IMR-90 (cell line): ENCODE measurements around the gene DEAF1. TPM values are rescaled to one million over a fixed set of nuclear protein-coding genes. Genes with fewer than 3 reads are reported as not detected.

Source experiments
- ATAC-seq: fragments of 200-7000 bp; cut with Tn5 transposase; 2 replicates; pipeline ENCODE4 v1.9.1; 2020; ENCODE audit warnings: low read depth, mild to moderate bottlenecking, moderate library complexity
- BruUV-seq: library from RNA; stranded (reverse); fragments of 400-500 nt; replicated peaks from 2 replicates; lab custom pipeline; 2021; lab: Mats Ljungman, UMichigan
- CTCF ChIA-PET: fragments of 300-600 bp; formaldehyde crosslinking; extraction: SDS; loops from one replicate; lab custom pipeline; 2021; ENCODE audit warnings: antibody characterized with exemption; lab: Yijun Ruan, JAX
- POLR2A ChIA-PET: fragments of 300-600 bp; sonication (Branson Sonifier 250); formaldehyde crosslinking; loops from one replicate; lab custom pipeline; 2022; ENCODE audit warnings: antibody characterized with exemption; ENCODE audit not compliant: unreplicated experiment; lab: Charles Lee
- DNase-seq: peaks from one replicate; pipeline ENCODE4 v3.0.0; 2013
- H2AFZ ChIP-seq: replicated peaks from 2 replicates; pipeline ENCODE3; 2013; ENCODE audit warnings: low read length, mild to moderate bottlenecking; ENCODE audit not compliant: poor library complexity
- H2AK5ac ChIP-seq: 2 replicates; pipeline ENCODE4 v1.6.1; 2013; ENCODE audit warnings: low read depth, low read length, inconsistent platforms
- H2AK9ac ChIP-seq: replicated peaks from 2 replicates; pipeline ENCODE3; 2013; ENCODE audit warnings: mild to moderate bottlenecking, low read depth, low read length, moderate library complexity; ENCODE audit not compliant: poor library complexity
- H2BK120ac ChIP-seq: 2 replicates; pipeline ENCODE4 v1.6.1; 2013; ENCODE audit warnings: low read depth, low read length, inconsistent platforms
- H2BK15ac ChIP-seq: 3 replicates; pipeline ENCODE4 v1.6.1; 2013; ENCODE audit warnings: low read depth, low read length, inconsistent platforms
- H2BK20ac ChIP-seq: 2 replicates; pipeline ENCODE4 v1.6.1; 2013; ENCODE audit warnings: low read depth, mild to moderate bottlenecking, inconsistent platforms, low read length, moderate library complexity
- H2BK5ac ChIP-seq: 2 replicates; pipeline ENCODE4 v1.6.1; 2013; ENCODE audit warnings: mild to moderate bottlenecking, low read depth, low read length, inconsistent platforms; ENCODE audit not compliant: poor library complexity, severe bottlenecking
- H3K14ac ChIP-seq: replicated peaks from 2 replicates; pipeline ENCODE4 v1.6.1; 2013; ENCODE audit warnings: low read depth, low read length, inconsistent platforms
- H3K18ac ChIP-seq: 2 replicates; pipeline ENCODE4 v1.6.1; 2013; ENCODE audit warnings: low read depth, low read length, control low read depth
- H3K23ac ChIP-seq: 2 replicates; pipeline ENCODE4 v1.6.1; 2013; ENCODE audit warnings: low read depth, low read length, inconsistent platforms
- H3K27ac ChIP-seq: 2 replicates; pipeline ENCODE4 v1.5.1; 2013; ENCODE audit warnings: mild to moderate bottlenecking, control low read depth, low read length; ENCODE audit not compliant: insufficient read depth
- H3K27me3 ChIP-seq: 2 replicates; pipeline ENCODE4 v1.6.1; 2013; ENCODE audit warnings: low read length; ENCODE audit not compliant: control insufficient read depth, insufficient read depth
- H3K36me3 ChIP-seq: 2 replicates; pipeline ENCODE4 v1.6.1; 2013; ENCODE audit warnings: low read length, mixed read lengths; ENCODE audit not compliant: control insufficient read depth, insufficient read depth
- H3K4ac ChIP-seq: 2 replicates; pipeline ENCODE4 v1.6.1; 2013; ENCODE audit warnings: low read depth, low read length, inconsistent platforms
- H3K4me1 ChIP-seq: 2 replicates; pipeline ENCODE4 v1.6.1; 2013; ENCODE audit warnings: low read length, mixed read lengths; ENCODE audit not compliant: control insufficient read depth, insufficient read depth
- H3K4me2 ChIP-seq: 2 replicates; pipeline ENCODE4 v1.6.1; 2013; ENCODE audit warnings: low read depth, mild to moderate bottlenecking, control low read depth, low read length, moderate library complexity
- H3K4me3 ChIP-seq: 2 replicates; pipeline ENCODE4 v1.5.1; 2013; ENCODE audit warnings: low read depth, mild to moderate bottlenecking, control low read depth, low read length, moderate library complexity; ENCODE audit not compliant: insufficient read depth
- H3K56ac ChIP-seq: 2 replicates; pipeline ENCODE4 v1.6.1; 2013; ENCODE audit warnings: low read length, inconsistent platforms; ENCODE audit not compliant: insufficient read depth; ENCODE audit errors: extremely low read depth
- H3K79me1 ChIP-seq, 2 experiments: 2 replicates each; pipeline ENCODE4 v1.6.1; 2013; ENCODE audit warnings: low read length in 2 of 2, inconsistent platforms in 1 of 2, low read depth in 1 of 2
- H3K9ac ChIP-seq: 2 replicates; pipeline ENCODE4 v1.6.1; 2013; ENCODE audit warnings: low read depth, low read length, control low read depth
- H3K9me1 ChIP-seq: 2 replicates; pipeline ENCODE4 v1.6.1; 2013; ENCODE audit warnings: low read length, inconsistent platforms; ENCODE audit not compliant: insufficient read depth
- H3K9me3 ChIP-seq: 2 replicates; pipeline ENCODE4 v1.6.1; 2013; ENCODE audit warnings: low read length; ENCODE audit not compliant: control insufficient read depth, insufficient read depth
- H4K20me1 ChIP-seq: 2 replicates; pipeline ENCODE4 v1.6.1; 2013; ENCODE audit warnings: low read length, inconsistent platforms; ENCODE audit not compliant: insufficient read depth
- H4K5ac ChIP-seq: 2 replicates; pipeline ENCODE4 v1.6.1; 2013; ENCODE audit warnings: mild to moderate bottlenecking, low read depth, low read length, control low read depth
- H4K8ac ChIP-seq, 2 experiments: 2 replicates each; pipeline ENCODE4 v1.6.1; 2013; ENCODE audit warnings: low read depth in 2 of 2, low read length in 2 of 2, control low read depth in 1 of 2, inconsistent platforms in 1 of 2
- H4K91ac ChIP-seq: 2 replicates; pipeline ENCODE4 v1.6.1; 2013; ENCODE audit warnings: low read depth, low read length, inconsistent platforms; ENCODE audit not compliant: insufficient read depth
- CHD1 ChIP-seq: IDR thresholded peaks from 2 replicates; pipeline ENCODE4 v1.6.1; 2012; ENCODE audit warnings: low read depth, low read length, improper control_type of control experiment
- CTCF ChIP-seq: conservative IDR thresholded peaks from 2 replicates; pipeline ENCODE4 v1.5.1; 2012; ENCODE audit warnings: mild to moderate bottlenecking, low read depth, low read length, improper control_type of control experiment
- ELK1 ChIP-seq: fragments of 150-350 bp; IDR thresholded peaks from 2 replicates; pipeline ENCODE4 v1.6.1; 2016; ENCODE audit warnings: low read depth, mild to moderate bottlenecking, low read length, moderate library complexity, borderline replicate concordance
- FOS ChIP-seq: fragments of 150-350 bp; IDR thresholded peaks from 2 replicates; pipeline ENCODE4 v1.6.1; 2016; ENCODE audit warnings: low read depth, low read length
- MAZ ChIP-seq: IDR thresholded peaks from 2 replicates; pipeline ENCODE4 v1.6.1; 2012; ENCODE audit warnings: low read depth, mild to moderate bottlenecking, low read length, improper control_type of control experiment, moderate library complexity, borderline replicate concordance
- MXI1 ChIP-seq: IDR thresholded peaks from 2 replicates; pipeline ENCODE4 v1.6.1; 2012; ENCODE audit warnings: low read depth, mild to moderate bottlenecking, low read length, moderate library complexity, borderline replicate concordance
- NFE2L2 ChIP-seq: fragments of 150-350 bp; IDR thresholded peaks from 2 replicates; pipeline ENCODE4 v1.6.1; 2016; ENCODE audit warnings: low read depth, mild to moderate bottlenecking, low read length
- POLR2A ChIP-seq: IDR thresholded peaks from 2 replicates; pipeline ENCODE4 v1.6.1; 2012; ENCODE audit warnings: mild to moderate bottlenecking, low read depth, low read length
- WGBS, 2 experiments: methylation state at CpG; one replicate each; pipeline versions ENCODE4 v1.1.5 to v1.1.7; 2013; ENCODE audit warnings: missing lambda C conversion rate in 2 of 2; ENCODE audit not compliant: insufficient read length in 1 of 2; ENCODE audit errors: extremely low coverage in 2 of 2; 5-methylcytosine and 5-hydroxymethylcytosine counted together
- dilution Hi-C: fragments of 300-500 bp; cut with HindIII; formaldehyde crosslinking; loops from one replicate; pipeline ENCODE4 v1.14.3; 2018; ENCODE audit warnings: low sequenced_read_pairs; ENCODE audit not compliant: unreplicated experiment
- in situ Hi-C: fragments of 300-500 bp; cut with MboI; formaldehyde crosslinking; loops from 3 replicates; pipeline ENCODE4 v1.14.3; 2019; ENCODE audit warnings: low sequenced_read_pairs, inconsistent platforms, mixed read lengths
- intact Hi-C: fragments of 100-400 bp; cut with micrococcal nuclease; formaldehyde crosslinking; loops from 2 replicates; pipeline ENCODE4 v1.10.0; 2022
- polyA plus RNA-seq, 3 experiments: library from polyadenylated mRNA; depleted of rRNA; stranded (reverse); fragments of >200 nt; gene quantifications; 2 replicates each; pipeline ENCODE4 v1.2.3, GENCODE V29; 2012; ENCODE audit warnings: low replicate concordance in 1 of 3
- total RNA-seq: library from RNA; depleted of rRNA; stranded (reverse); fragments of >200 nt; gene quantifications from 2 replicates; pipeline ENCODE4 v1.2.3, GENCODE V29; 2012

The DEAF1 gene
- total and polyA plus RNA-seq, 2 of the 4 experiments (the other 2 are of a cell fraction) = 22.9 to 31.6 TPM

GRCh38 chr11:707817-708420 lies 12.9 kb upstream of the DEAF1 start:
- Histone ChIP-seq H4K5ac (peak overlapping the region; percentile 78; the same call in 1 of the 2 replicates), H2AFZ (peak overlapping the region; percentile 78), H3K56ac (no peak overlapping the region), H3K4me2 (no peak overlapping the region), H4K91ac (peak overlapping the region; percentile 74; the same call in 1 of the 2 replicates), H3K23ac (no peak overlapping the region), H3K27me3 (no peaks in the 10 kb centered on the region), H3K18ac (no peak overlapping the region; the same call in 1 of the 2 replicates), H2BK15ac (no peak overlapping the region; the same call in 2 of the 3 replicates), H2BK20ac (no peak overlapping the region), H3K36me3 (peaks cover 6% of the 10 kb centered on the region; the same call in 1 of the 2 replicates), H2BK120ac (0 out of 2 replicates have a peak overlapping the region, but pooled peaks have one; percentile 8), H3K4me1 (peaks cover 21% of the 10 kb centered on the region), H2AK9ac (peak overlapping the region; percentile 86), H3K4me3 (no peak overlapping the region), H3K9ac (0 out of 2 replicates have a peak overlapping the region, but pooled peaks have one; percentile 68), H4K8ac (no peak overlapping the region; a peak in 1 of 4 replicates), H3K9me3 (no peaks in the 10 kb centered on the region), H3K9me1 (peaks cover 13% of the 10 kb centered on the region), H4K20me1 (no peaks in the 10 kb centered on the region), H2BK5ac (no peak overlapping the region), H3K27ac (no peak overlapping the region), H3K79me1 (peaks cover 0 to 43% of the 10 kb centered on the region in 2 experiments), H2AK5ac (peak overlapping the region; percentile 95; the same call in 1 of the 2 replicates), H3K14ac (no peak overlapping the region), H3K4ac (no peak overlapping the region; the same call in 1 of the 2 replicates)
- POLR2A ChIA-PET = no interaction called here
- no TSS peak for BruUV-seq
- dilution Hi-C loops = no loop called here
- in situ Hi-C loops = no loop called here
- TF ChIP-seq MXI1 (no peak), POLR2A (no peak), FOS (no peak), MAZ (no peak), ELK1 (no peak), CTCF (no peak), NFE2L2 (no peak), CHD1 (no peak)
- ATAC-seq (no peak), DNase-seq (no peak)
- CTCF ChIA-PET = no interaction called here
- intact Hi-C loops = no loop called here
- WGBS, 2 experiments = 97% methylated on average over 6 of the region's 16 CpGs; no CpG with 5 or more reads in 1 of the 2 experiments
